ENCODE data around the gene GGT5. TPM values are rescaled to one million over a fixed set of nuclear protein-coding genes. Genes with fewer than 3 reads are reported as not detected.

Gene GGT5
- total RNA-seq, 6 experiments from 2014 or later: 8.5 to 34.7 (median 22.0) TPM

DNA sequence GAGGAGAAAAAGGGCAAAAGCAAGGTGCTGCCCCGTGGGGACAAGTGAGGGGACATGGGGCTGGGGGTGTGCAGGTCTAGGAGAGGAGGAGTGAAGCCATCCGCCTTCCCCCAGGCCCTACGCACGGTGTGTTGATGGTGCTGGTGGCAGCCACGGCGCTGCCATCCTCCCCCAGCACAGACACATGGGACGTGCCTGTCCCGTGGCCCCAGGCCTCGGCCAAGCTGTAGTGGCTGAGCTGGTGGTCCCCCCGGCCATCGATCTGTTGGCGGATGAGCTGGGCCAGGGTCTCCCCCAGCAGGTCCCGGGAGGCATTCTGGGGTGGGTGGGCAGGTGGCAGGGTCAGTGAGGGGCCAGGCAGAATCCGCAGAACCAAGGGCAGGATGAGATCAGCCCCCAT, 18.9 kb downstream of the GGT5 start:
- Histone ChIP-seq H3K9me3 (no peaks in the 10 kb centered on the region), H3K36me3 (no peaks in the 10 kb centered on the region), H3K27ac (no peak overlapping the region), H3K4me3 (no peak overlapping the region), H3K4me1 (no peaks in the 10 kb centered on the region), H3K27me3 (no peaks in the 10 kb centered on the region)
- ATAC-seq: peak in 1 of 4 donors; percentile 13
- no peak for TF ChIP-seq POLR2A (IDR thresholded peaks at IDR 0.05)
- TF ChIP-seq, protein P1, sequence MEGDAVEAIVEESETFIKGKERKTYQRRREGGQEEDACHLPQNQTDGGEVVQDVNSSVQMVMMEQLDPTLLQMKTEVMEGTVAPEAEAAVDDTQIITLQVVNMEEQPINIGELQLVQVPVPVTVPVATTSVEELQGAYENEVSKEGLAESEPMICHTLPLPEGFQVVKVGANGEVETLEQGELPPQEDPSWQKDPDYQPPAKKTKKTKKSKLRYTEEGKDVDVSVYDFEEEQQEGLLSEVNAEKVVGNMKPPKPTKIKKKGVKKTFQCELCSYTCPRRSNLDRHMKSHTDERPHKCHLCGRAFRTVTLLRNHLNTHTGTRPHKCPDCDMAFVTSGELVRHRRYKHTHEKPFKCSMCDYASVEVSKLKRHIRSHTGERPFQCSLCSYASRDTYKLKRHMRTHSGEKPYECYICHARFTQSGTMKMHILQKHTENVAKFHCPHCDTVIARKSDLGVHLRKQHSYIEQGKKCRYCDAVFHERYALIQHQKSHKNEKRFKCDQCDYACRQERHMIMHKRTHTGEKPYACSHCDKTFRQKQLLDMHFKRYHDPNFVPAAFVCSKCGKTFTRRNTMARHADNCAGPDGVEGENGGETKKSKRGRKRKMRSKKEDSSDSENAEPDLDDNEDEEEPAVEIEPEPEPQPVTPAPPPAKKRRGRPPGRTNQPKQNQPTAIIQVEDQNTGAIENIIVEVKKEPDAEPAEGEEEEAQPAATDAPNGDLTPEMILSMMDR (IDR thresholded peaks at IDR 0.05): no peak
- 98% methylated on average over 8 of the region's 14 CpGs for WGBS (ENCODE audit: insufficient coverage, low coverage, low lambda C conversion rate, missing lambda C conversion rate)
- no peak for DNase-seq
- intact Hi-C loops (cut with DNase I): no loop called here

DNA sequence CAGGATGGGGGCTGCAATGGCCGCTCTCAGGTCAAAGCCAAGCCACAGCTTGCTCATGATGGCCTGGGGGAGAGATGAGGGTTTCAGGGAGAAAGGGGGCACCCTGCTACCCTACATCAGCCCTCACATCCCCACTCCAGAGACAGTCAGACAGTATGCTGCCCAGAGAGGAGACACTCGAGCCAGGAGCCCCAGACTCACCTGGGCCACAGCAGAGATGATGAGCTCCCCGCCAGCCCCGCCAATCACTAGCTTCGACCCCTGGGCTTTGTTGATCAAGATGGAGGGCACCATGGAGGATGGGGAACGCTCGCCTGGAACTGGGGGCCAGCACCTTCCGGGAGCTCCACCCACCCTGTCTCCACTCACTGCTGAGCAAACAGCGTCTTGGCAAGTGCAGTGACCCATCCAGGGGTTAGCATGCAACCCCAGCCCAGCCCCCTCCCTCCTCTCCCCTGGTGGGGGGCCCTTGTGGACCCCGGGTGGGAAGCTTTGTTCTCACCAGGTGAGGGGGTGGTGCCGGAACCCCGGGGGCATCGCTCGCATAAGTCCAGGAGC, 19.8 kb downstream of the GGT5 start:
- Histone ChIP-seq H3K4me1 (no peaks in the 10 kb centered on the region), H3K9me3 (no peaks in the 10 kb centered on the region), H3K4me3 (no peak overlapping the region), H3K27ac (no peak overlapping the region), H3K36me3 (no peaks in the 10 kb centered on the region), H3K27me3 (no peaks in the 10 kb centered on the region)
- no CpG with 5 or more reads among the region's 14 CpGs for WGBS (ENCODE audit: insufficient coverage, low coverage, low lambda C conversion rate, missing lambda C conversion rate)
- DNase-seq (no peak), ATAC-seq (peak in 1 of 4 donors; percentile 17)
- intact Hi-C loops (cut with DNase I): no loop called here
- no peak for TF ChIP-seq POLR2A (IDR thresholded peaks at IDR 0.05)
- TF ChIP-seq, protein P1 (IDR thresholded peaks at IDR 0.05): no peak

DNA sequence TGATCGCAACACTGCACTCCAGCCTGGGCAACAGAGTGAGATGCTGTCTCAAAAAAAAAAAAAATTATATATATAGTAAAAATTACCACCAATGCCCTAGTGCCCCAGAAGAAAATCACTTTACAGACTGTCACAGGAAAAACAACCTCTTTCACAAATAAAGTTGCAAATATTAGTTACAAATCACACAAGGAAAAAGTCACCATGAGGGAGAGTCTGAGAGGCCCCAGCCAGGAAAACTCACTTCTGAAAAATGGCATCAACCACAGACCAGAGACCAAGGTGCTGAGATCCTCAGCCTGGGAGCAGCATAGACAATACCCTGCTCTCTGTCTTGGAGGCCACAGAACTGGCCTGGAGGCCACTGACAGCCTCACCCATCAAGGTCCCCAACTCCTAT, 20.4 kb downstream of the GGT5 start:
- TF ChIP-seq, protein P1 (IDR thresholded peaks at IDR 0.05): no peak
- no peak for TF ChIP-seq POLR2A (IDR thresholded peaks at IDR 0.05)
- 91% methylated on average over 1 of the region's 1 CpG for WGBS (ENCODE audit: insufficient coverage, low coverage, low lambda C conversion rate, missing lambda C conversion rate)

DNA sequence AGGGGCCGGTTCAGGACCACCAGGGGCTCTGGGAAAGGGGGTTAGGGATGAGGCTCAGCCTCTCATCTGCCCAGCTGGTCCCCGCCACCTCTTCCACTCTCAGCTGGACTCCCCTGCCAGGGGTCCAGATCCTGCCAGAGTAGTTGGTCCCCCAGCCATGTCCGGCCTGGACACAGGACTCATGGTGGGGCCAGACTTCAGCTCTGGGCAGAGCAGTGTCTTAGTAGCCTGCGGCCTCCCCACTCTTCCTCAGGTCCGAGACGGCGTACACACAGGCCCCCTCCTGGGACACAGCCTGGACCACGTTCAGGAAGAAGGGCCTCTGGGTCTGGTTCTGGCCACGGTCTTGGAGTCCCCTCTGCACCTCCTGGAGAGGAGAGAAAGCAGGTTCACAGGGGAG, 25.1 kb downstream of the GGT5 start:
- WGBS (ENCODE audit: insufficient coverage, low coverage, low lambda C conversion rate, missing lambda C conversion rate): no CpG with 5 or more reads among the region's 9 CpGs
- peak in 1 of 4 donors; percentile 16 for ATAC-seq

More for the DNA sequence above, 20.4 kb downstream of the GGT5 start:
- no peak overlapping the region for H3K27ac ChIP-seq
- no peaks in the 10 kb centered on the region for H3K4me1 ChIP-seq
- DNase-seq: no peak
- no peaks in the 10 kb centered on the region for H3K36me3 ChIP-seq
- no peak for ATAC-seq
- intact Hi-C loops (cut with DNase I): no loop called here
- H3K9me3 ChIP-seq: no peaks in the 10 kb centered on the region
- H3K4me3 ChIP-seq: no peak overlapping the region
- no peaks in the 10 kb centered on the region for H3K27me3 ChIP-seq

More for the DNA sequence above, 25.1 kb downstream of the GGT5 start:
- no peaks in the 10 kb centered on the region for H3K36me3 ChIP-seq
- H3K4me1 ChIP-seq: no peaks in the 10 kb centered on the region
- H3K4me3 ChIP-seq: no peak overlapping the region
- TF ChIP-seq POLR2A (IDR thresholded peaks at IDR 0.05): no peak
- TF ChIP-seq, protein P1 (IDR thresholded peaks at IDR 0.05): no peak
- no peak overlapping the region for H3K27ac ChIP-seq
- H3K9me3 ChIP-seq: no peaks in the 10 kb centered on the region
- intact Hi-C loops (cut with DNase I): no loop called here
- H3K27me3 ChIP-seq: no peaks in the 10 kb centered on the region
- DNase-seq: no peak

Data from right lobe of liver (tissue), 6 donors.